GM23248 (cell line): ENCODE results near the gene SLAMF1. TPM values are rescaled to one million over a fixed set of nuclear protein-coding genes. Genes with fewer than 3 reads are reported as not detected.

Source experiments
- DNase-seq: peaks from one replicate; pipeline ENCODE4 v3.0.0-alpha.2; 2015
- H2AFZ ChIP-seq: fragments of 200-600 bp; sonication (generic); 2 replicates; pipeline ENCODE4 v1.6.1; 2016; ENCODE audit warnings: antibody characterized with exemption
- H3F3A ChIP-seq: fragments of 200-600 bp; sonication (generic); 2 replicates; pipeline ENCODE4 v1.6.1; 2016; ENCODE audit warnings: mild to moderate bottlenecking, antibody characterized with exemption, mixed run types; ENCODE audit not compliant: insufficient read depth
- H3K27ac ChIP-seq: fragments of 200-600 bp; sonication (generic); 2 replicates; pipeline ENCODE4 v1.5.1; 2016; ENCODE audit warnings: mild to moderate bottlenecking
- H3K27me3 ChIP-seq: fragments of 200-600 bp; sonication (generic); replicated peaks from 2 replicates; pipeline ENCODE4 v1.6.1; 2016; ENCODE audit warnings: mild to moderate bottlenecking; ENCODE audit not compliant: insufficient read depth
- H3K36me3 ChIP-seq: fragments of 200-600 bp; sonication (generic); 2 replicates; pipeline ENCODE4 v1.6.1; 2016; ENCODE audit warnings: low read depth, mild to moderate bottlenecking
- H3K4me1 ChIP-seq: fragments of 200-600 bp; sonication (generic); 2 replicates; pipeline ENCODE4 v1.6.1; 2016; ENCODE audit warnings: mild to moderate bottlenecking; ENCODE audit not compliant: insufficient read depth
- H3K4me2 ChIP-seq: fragments of 200-600 bp; sonication (generic); one replicate; pipeline ENCODE4 v1.6.1; 2016; ENCODE audit warnings: mild to moderate bottlenecking; ENCODE audit not compliant: unreplicated experiment
- H3K4me3 ChIP-seq: fragments of 200-600 bp; sonication (generic); 2 replicates; pipeline ENCODE4 v1.5.1; 2016; ENCODE audit warnings: mild to moderate bottlenecking
- H3K79me2 ChIP-seq: fragments of 200-600 bp; sonication (generic); 2 replicates; pipeline ENCODE4 v1.6.1; 2016; ENCODE audit warnings: mild to moderate bottlenecking; ENCODE audit not compliant: insufficient read depth
- H3K9ac ChIP-seq: fragments of 200-600 bp; sonication (generic); 2 replicates; pipeline ENCODE4 v1.6.1; 2016; ENCODE audit warnings: mild to moderate bottlenecking
- H3K9me2 ChIP-seq: fragments of 200-600 bp; sonication (generic); 2 replicates; pipeline ENCODE4 v1.6.1; 2016; ENCODE audit warnings: mixed run types, mild to moderate bottlenecking, moderate library complexity; ENCODE audit not compliant: insufficient read depth
- H3K9me3 ChIP-seq: fragments of 200-600 bp; sonication (generic); one replicate; pipeline ENCODE4 v1.6.1; 2017; ENCODE audit warnings: low read depth
- H4K20me1 ChIP-seq: fragments of 200-600 bp; sonication (generic); 2 replicates; pipeline ENCODE4 v1.6.0; 2016; ENCODE audit not compliant: insufficient read depth
- EZH2 ChIP-seq: fragments of 200-600 bp; sonication (generic); IDR thresholded peaks from 2 replicates; pipeline ENCODE4 v1.6.1; 2018; ENCODE audit warnings: antibody characterized with exemption, mild to moderate bottlenecking; ENCODE audit not compliant: insufficient read depth, poor library complexity, severe bottlenecking
- EZH2phosphoT487 ChIP-seq: fragments of 200-600 bp; sonication (generic); IDR thresholded peaks from 2 replicates; pipeline ENCODE4 v1.6.1; 2018; ENCODE audit warnings: antibody characterized with exemption, moderate library complexity, mild to moderate bottlenecking, low read depth; ENCODE audit not compliant: insufficient read depth
- WGBS, 2 experiments: methylation state at CpG; one replicate each; pipeline ENCODE4 v1.1.6; 2015 to 2017; ENCODE audit warnings: low lambda C conversion rate in 2 of 2, low coverage in 1 of 2; ENCODE audit errors: missing lambda C conversion rate in 2 of 2; 5-methylcytosine and 5-hydroxymethylcytosine counted together
- in situ Hi-C: fragments of 300-500 bp; cut with MboI; formaldehyde crosslinking; loops from 2 replicates; pipeline ENCODE4 v1.15.0; 2020
- polyA plus RNA-seq: library from polyadenylated mRNA; unstranded; fragments of >200 nt; fragmentation: Nextera tagmentation; extraction: Ambion mirVana; gene quantifications from 2 replicates; pipeline ENCODE4 v1.2.1, GENCODE V29; 2016
- total RNA-seq: library from RNA; depleted of rRNA; stranded (reverse); fragments of >200 nt; shearing (Covaris generic); gene quantifications from 2 replicates; pipeline ENCODE4 v1.2.3, GENCODE V29; 2014

The SLAMF1 gene
- total and polyA plus RNA-seq, 2 experiments from 2014 or later: not detected

DNA sequence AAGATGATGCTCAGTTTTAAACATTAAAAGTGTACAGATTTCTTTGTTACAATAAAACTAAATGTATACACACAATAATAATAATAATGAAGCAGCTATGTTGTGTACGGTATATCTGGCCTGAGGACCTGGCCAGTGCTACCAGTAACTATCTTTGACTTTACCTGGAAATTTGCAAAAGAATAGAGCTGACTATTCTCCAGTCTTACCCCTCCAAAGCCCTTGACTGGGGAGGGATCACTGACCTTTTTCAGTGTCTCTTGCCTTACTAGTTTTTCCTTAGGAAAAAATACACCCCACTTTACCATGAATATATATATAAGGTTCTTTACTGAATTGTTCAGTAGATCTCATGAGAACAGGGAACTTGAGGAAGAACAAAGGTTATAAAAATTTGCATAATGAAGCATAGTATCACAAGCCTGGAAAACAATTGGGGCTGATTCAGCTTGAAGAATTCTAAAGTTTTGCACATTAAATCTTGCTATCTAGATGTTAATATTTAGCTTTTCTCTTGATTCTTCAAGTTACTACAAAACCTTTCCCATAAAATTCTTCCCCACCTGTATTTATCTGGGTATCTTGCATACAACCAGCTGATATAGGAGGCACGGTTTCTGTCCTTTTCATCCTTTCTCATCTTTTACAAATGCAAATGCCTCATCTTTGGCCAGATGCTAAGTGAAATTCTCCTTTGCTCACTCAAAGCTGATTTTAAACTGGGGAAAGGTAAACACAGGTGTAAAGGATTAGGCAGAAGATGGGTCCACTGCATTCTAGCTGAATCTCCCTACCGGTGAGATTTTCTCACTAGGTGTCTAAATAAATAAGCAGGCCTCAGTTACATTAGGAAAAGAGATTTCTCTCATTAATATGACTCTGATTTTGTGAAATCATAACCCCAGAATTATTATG, 25.0 kb upstream of the SLAMF1 start:
- no peak overlapping the region for H3K27ac ChIP-seq
- no peaks in the 10 kb centered on the region for H3K9me2 ChIP-seq
- no peak overlapping the region for H2AFZ ChIP-seq
- in situ Hi-C loops: no loop called here
- no peaks in the 10 kb centered on the region for H4K20me1 ChIP-seq
- no peak for DNase-seq
- H3K36me3 ChIP-seq: no peaks in the 10 kb centered on the region
- H3K4me3 ChIP-seq: no peak overlapping the region
- no peaks in the 10 kb centered on the region for H3F3A ChIP-seq
- 2 to 4% methylated on average over 3 of the region's 3 CpGs for WGBS, 2 experiments
- H3K79me2 ChIP-seq: no peaks in the 10 kb centered on the region
- H3K4me1 ChIP-seq: no peaks in the 10 kb centered on the region
- peaks cover 4% of the 10 kb centered on the region; the same call in 1 of the 2 replicates for H3K27me3 ChIP-seq
- H3K9me3 ChIP-seq: no peaks in the 10 kb centered on the region
- H3K4me2 ChIP-seq: no peak overlapping the region
- H3K9ac ChIP-seq: no peak overlapping the region
- TF ChIP-seq EZH2: no peak
- no peak for TF ChIP-seq EZH2phosphoT487

GRCh38 chr1:160670701-160671100, 23.9 kb upstream of the SLAMF1 start:
- in situ Hi-C loops: no loop called here
- Histone ChIP-seq H3F3A (no peaks in the 10 kb centered on the region), H3K27me3 (peaks cover 4% of the 10 kb centered on the region; the same call in 1 of the 2 replicates), H3K79me2 (no peaks in the 10 kb centered on the region), H3K4me1 (no peaks in the 10 kb centered on the region), H4K20me1 (no peaks in the 10 kb centered on the region), H2AFZ (no peak overlapping the region), H3K9me3 (no peaks in the 10 kb centered on the region), H3K27ac (no peak overlapping the region), H3K9ac (no peak overlapping the region), H3K4me2 (no peak overlapping the region), H3K9me2 (no peaks in the 10 kb centered on the region), H3K4me3 (no peak overlapping the region), H3K36me3 (no peaks in the 10 kb centered on the region)
- no peak for DNase-seq
- TF ChIP-seq EZH2phosphoT487: no peak
- TF ChIP-seq EZH2: no peak
- WGBS, 2 experiments: 23 to 27% methylated on average over 4 of the region's 4 CpGs

DNA sequence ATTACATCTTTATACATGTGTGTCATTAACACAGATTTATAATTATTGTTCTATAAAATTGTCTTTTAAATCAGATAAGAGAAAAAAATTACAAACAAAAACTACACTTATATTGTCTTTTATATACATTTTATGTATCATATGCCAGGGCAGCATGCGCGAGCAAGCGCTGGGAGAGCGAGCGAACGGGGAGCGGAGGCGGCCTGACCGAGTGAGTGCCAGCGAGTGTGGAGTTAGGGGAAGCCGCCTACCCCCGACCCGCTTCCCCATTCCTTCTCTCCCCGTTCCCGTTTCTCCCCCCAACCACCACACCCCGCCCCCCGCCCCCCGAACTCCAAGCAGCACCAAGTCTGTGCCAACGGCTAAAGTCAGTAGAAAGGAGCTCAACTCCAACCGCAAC, 23.0 kb upstream of the SLAMF1 start:
- Histone ChIP-seq H3F3A (no peaks in the 10 kb centered on the region), H4K20me1 (no peaks in the 10 kb centered on the region), H3K4me3 (no peak overlapping the region), H3K4me2 (no peak overlapping the region), H3K9ac (no peak overlapping the region), H3K79me2 (no peaks in the 10 kb centered on the region), H2AFZ (no peak overlapping the region), H3K27ac (no peak overlapping the region), H3K9me2 (no peaks in the 10 kb centered on the region), H3K9me3 (no peaks in the 10 kb centered on the region), H3K36me3 (no peaks in the 10 kb centered on the region), H3K4me1 (no peaks in the 10 kb centered on the region), H3K27me3 (peaks cover 4% of the 10 kb centered on the region; the same call in 1 of the 2 replicates)
- no peak for DNase-seq
- 56 to 81% methylated on average over 12 to 20 of the region's 20 CpGs for WGBS, 2 experiments
- in situ Hi-C loops: no loop called here
- TF ChIP-seq EZH2 (no peak), EZH2phosphoT487 (no peak)

GRCh38 chr1:160669276-160669675, 22.4 kb upstream of the SLAMF1 start:
- no peaks in the 10 kb centered on the region for H3K4me1 ChIP-seq
- H3K4me3 ChIP-seq: no peak overlapping the region
- no peak overlapping the region for H3K27ac ChIP-seq
- no peak overlapping the region for H3K4me2 ChIP-seq
- H3F3A ChIP-seq: no peaks in the 10 kb centered on the region
- H2AFZ ChIP-seq: no peak overlapping the region
- in situ Hi-C loops: no loop called here
- H3K9ac ChIP-seq: no peak overlapping the region
- TF ChIP-seq EZH2phosphoT487: no peak
- no peak for TF ChIP-seq EZH2
- H3K27me3 ChIP-seq: peaks cover 4% of the 10 kb centered on the region; the same call in 1 of the 2 replicates
- no peak for DNase-seq
- no peaks in the 10 kb centered on the region for H3K79me2 ChIP-seq
- H3K36me3 ChIP-seq: no peaks in the 10 kb centered on the region
- H3K9me2 ChIP-seq: no peaks in the 10 kb centered on the region
- no peaks in the 10 kb centered on the region for H3K9me3 ChIP-seq
- no peaks in the 10 kb centered on the region for H4K20me1 ChIP-seq
